Right ventricle myocardium superior (tissue), 1 donor: ENCODE results near the gene PDE6H. TPM values are rescaled to one million over a fixed set of nuclear protein-coding genes. Genes with fewer than 3 reads are reported as not detected.
A peak's percentile ranks its signal among the peaks of the same experiment; 100 is the strongest.

ENCODE experiments used
- ATAC-seq: fragments of 200-7000 bp; cut with Tn5 transposase; one replicate; pipeline ENCODE4 v1.9.1; 2020; ENCODE audit warnings: mild to moderate bottlenecking; ENCODE audit not compliant: poor library complexity
- DNase-seq: peaks from one replicate; pipeline ENCODE4 v3.0.0-alpha.2; 2020
- intact Hi-C: fragments of 100-400 bp; cut with DNase I; formaldehyde crosslinking; loops from one replicate; pipeline ENCODE4 v1.11.2; 2022
- long read RNA-seq: library from polyadenylated mRNA; unstranded; transcript quantifications from one replicate; pipeline ENCODE4 v2.0.0, GENCODE V29; 2021
- total RNA-seq: library from RNA; stranded (reverse); fragmentation: NEBNext Ultra II Directional; extraction: Animal tissue kit (Norgen Biotek cat#: 25700); gene quantifications from one replicate; pipeline ENCODE4 v1.2.1, GENCODE V29; 2021
- donor health status: DM: no; HTN: yes; CAD: no; lungs with severe emphysema.

PDE6H gene
- not detected for total RNA-seq
- long read RNA-seq, result 0 reads

- intact Hi-C loops, result no loop called here
- no peak for DNase-seq
- ATAC-seq, result no peak
Observed at GRCh38 chr12:14972816-14973215, at the start of gene PDE6H. Gene PDE6H, plus strand, starts transcription at chr12:14973042. Its CDS starts 4,971 bp downstream, at chr12:14978013.

DNA sequence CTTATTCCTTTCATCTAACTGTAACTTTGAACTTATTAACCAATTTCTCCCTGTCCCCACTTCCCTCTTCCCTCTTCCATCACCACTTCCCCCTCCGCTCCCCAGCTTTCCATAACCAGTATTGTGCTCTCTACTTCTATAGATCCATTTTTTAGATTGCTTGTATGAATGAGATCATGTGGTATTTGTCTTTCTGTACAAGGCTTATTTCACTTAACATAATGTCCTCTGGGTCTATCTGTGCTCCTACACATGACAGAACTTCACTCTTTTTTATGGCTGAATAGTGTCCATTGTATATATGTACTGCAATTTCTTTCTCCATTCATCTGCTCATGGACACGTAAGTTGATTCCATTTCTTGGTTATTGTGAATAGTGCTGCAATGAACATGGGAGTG, 48.9 kb upstream of the PDE6H start:
- ATAC-seq (no peak), DNase-seq (no peak)
- intact Hi-C loops, result no loop called here

DNA sequence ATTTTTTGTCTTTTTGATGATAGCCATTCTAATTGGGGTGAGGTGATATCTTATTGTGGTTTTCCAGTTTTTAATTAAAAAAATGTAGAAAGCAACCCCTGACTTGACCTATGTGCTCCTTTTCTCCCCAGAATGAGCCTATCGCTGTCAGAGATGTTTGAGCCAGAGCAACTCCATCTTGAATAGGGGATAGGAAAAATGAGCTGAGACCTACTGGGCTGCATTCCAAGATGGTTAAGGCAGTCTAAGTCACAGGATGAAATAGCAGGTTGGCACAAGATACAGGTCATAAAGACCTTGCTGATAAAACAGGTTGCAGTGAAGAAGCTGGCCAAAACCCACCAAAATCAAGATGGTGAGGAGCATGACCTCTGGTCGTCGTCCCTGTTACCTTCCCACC, 48.3 kb upstream of the PDE6H start:
- DNase-seq (no peak), ATAC-seq (no peak)
- intact Hi-C loops, result no loop called here

- DNase-seq, result no peak
- intact Hi-C loops, result no loop called here
- no peak for ATAC-seq
Observed at GRCh38 chr12:14927267-14927666, 45.6 kb upstream of the PDE6H start.

DNA sequence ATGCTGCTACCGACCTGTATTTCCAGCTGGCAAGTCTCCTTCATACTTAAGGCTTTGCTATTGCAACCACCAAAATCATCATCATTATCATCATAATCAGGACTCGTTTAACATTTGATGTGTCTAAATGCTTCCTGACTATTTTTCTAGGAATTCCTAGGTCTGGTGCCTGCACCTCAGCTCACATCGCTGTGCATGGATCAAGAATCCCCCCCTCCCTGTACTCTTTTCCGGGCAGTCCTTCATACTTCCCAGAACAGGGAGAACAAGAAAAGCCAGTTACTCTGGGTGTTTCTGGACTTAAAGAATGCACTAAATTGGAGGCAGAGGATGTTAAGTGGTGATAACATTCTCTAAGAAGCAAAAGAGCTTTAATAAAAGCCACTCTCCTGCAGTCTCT, 43.9 kb upstream of the PDE6H start:
- ATAC-seq (no peak), DNase-seq (no peak)
- intact Hi-C loops, result no loop called here

DNA sequence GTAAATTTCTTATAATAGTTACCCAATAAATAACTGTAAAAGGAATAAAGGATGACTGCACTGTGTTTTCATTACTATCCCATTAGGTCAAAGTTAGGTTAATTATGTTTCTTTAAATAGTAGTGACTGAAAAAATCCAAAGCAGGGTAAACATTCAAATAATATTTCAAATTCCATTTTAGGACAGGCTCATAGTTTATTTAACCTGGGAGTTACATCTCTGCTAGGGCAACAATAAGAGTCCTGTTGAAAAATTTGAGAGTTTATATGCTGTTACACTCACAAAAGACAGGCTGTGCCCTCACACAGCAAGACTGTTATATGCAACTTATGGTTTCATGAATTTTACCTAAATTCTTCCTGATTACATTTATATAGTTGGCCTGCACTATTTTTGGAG, 42.5 kb upstream of the PDE6H start:
- DNase-seq (no peak), ATAC-seq (no peak)
- intact Hi-C loops, result no loop called here

- no peak for ATAC-seq
- DNase-seq, result no peak
- intact Hi-C loops, result no loop called here
Observed at GRCh38 chr12:14931359-14931758, 41.5 kb upstream of the PDE6H start.

DNA sequence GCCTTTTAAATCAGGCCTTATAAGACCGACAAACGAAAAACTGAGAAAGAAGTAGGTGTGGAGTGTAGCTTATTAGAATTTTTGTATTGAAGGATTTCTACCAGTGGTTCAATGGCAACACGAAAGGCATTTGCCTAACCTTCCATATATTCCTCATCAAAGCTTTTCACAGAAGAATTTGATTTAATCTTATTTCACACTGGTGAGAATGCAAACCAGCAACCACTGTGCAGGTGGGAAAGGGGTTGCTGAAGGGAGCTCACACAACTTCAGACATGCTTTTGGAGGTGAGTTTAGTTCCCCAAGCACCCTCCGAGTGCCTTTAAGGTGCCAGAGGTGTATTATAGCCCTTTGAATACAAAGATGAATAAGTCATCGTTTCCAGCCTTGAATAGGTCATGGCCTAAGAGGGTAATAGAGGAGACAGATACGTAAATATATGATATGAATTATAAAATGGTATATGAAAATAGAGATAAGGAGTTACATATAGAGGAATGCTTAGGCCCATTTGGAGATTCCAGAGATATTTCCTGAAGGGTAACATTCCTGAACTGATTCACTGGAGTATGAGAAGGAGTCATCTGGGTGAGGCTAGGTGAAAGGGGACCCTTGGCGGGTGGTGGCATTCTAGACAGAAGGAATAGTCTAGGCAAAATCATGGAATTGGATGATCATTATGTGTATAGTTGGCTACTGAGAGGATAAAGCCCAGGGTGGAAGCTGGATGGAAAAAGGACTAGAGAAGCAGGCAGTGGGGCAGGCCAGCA, 40.9 kb upstream of the PDE6H start:
- ATAC-seq (no peak), DNase-seq (no peak)
- intact Hi-C loops, result no loop called here

DNA sequence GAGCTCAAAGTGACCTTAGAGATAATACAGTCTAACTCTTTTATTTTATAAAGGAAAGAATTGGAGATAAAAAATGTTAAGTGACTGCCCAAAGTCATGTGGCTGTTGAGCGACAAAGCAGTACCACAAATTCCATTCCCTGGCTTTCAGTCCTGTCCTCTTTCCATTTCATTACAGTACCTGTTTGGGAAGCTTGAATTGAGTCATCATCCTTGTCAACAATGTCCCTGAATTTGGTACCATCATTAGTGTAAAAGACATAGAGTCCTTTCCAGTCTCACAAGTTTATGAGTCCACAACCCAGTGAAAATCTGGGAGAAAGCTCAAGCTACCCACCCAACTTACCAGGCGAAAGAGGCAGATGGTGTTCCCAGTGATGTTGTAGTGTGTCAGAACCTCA, 38.3 kb upstream of the PDE6H start:
- ATAC-seq (no peak), DNase-seq (no peak)
- intact Hi-C loops, result no loop called here

DNA sequence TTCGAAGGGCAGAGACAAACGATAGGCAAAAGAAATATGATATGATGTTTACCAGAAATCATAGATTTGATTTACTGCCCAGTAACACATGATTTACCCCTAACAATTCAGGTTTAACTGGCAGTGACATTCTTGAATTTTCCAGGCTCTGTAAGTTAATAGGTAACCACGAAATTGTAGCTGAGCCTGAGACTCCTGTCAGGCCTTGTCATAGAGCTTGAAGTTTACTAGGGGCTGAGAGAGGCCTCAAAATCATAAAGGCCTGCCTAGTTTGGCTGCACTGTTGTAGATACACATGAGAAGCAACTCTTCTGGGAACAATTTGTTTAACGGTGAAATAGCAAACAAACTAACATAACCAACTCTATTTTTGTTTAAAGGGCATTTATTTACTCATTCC, 37.8 kb upstream of the PDE6H start:
- DNase-seq, result no peak
- no peak for ATAC-seq
- intact Hi-C loops, result no loop called here

DNA sequence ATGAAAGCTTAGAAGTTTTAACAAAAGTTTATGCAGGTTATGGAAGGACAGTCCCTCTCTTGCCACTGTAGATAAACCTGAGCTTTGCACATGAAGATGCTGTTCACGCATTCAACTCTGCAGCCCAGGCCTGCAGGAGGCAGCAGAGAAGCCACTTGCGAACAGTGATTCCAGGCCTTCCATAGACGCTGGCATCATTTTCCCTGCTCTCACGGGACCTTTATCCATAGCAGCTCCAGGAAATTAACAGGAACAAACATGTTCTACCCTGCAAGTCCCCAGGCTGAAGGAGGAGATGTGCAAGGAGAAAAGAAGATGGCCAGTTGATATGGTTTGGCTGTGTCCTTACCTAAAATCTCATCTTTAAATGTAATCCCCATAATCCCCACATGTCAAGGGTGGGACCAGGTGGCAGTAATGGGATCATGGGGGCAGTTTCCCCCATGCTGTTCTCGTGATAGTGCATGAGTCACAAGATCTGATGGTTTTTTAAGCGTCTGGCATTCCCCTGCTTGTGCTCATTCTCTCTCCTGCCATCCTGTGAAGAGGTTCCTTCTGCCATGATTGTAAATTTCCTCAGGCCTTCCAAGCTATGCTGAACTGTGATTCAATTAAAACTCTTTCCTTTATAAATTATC, 36.5 kb upstream of the PDE6H start:
- ATAC-seq (no peak), DNase-seq (no peak)
- intact Hi-C loops, result no loop called here

DNA sequence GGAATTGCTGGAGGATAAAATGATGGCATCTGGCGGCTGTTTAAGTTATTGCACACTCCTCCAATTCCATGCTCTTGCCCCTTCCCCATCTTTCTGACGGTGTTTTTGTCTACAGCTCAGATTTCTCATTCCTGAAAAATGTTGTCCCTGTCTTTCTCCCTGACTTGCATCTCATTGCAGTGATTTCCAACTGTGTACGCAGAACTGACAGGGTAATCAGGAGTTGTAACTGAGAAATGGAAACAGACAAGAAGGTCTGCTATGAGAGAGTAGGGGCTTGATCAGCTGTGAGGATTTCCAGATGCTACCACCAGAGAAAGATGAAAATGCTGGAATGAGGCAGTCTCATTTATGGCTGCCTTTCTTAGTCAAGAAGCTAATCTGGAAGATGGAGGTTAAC, 35.8 kb upstream of the PDE6H start:
- no peak for ATAC-seq

DNA sequence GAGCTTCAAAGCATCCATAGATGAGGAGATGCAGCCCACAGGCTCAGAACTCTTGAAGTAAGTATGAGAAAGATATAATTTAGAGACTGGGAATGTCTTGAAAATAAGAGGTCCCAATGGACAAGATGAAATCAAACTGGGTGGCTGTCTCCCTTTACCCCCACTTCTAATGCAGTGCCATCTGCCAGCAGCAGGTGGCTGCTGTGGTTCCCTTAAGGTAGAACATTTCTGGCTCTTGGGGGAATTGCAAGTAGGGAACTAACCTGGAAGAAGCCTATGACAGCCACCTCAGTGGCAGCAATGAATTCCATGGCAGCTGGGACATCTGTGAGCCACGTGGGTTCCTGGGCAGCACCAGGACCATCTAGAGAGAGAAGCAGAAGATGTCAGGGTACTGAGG, 35.2 kb upstream of the PDE6H start:
- DNase-seq (no peak), ATAC-seq (no peak)
- intact Hi-C loops, result no loop called here

More for the DNA sequence above, 35.8 kb upstream of the PDE6H start:
- no peak for DNase-seq
- intact Hi-C loops, result no loop called here

DNA sequence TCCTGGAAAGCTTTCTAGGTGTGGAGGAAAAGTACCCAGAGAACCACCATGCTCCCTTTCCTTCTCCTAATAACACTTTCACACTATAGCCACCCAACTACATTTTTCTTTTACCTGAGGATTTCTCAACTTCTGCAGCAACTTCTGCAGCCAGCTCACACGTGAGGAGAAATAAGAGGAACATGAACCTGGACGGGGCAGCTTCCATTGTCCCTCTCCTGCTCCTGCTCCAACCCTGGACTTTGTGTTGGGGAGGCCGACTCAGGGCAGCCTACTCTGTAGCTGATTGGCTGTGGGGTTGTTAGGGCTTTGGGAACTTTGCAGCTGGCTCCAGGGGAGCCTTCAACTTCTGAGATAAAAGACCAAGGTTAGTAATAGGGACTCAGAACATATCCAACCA, 34.5 kb upstream of the PDE6H start, which contains the start of gene ERP27:
Gene ERP27 (minus strand): TSS at position 237 of the 400 bp plus-strand sequence. CDS start 29 bp downstream, at position 208.
- no peak for ATAC-seq

DNA sequence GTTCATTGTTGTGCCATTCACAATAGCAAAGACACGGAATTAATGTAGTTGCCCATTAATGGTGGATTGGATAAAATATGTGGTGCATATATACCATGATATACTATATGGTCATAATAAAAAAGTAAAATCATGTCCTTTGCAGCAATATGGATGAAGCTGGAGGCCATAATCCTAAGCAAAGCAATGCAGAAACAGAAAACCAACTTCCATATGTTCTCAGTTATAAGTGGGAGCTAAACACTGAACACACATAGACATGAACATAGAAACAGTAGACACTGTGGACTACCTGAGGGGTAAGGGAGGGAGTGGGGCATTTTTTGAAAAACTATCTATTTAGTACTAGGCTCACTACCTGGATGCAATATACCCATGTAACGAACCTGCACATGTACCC, 31.5 kb upstream of the PDE6H start:
- ATAC-seq (no peak), DNase-seq (no peak)
- intact Hi-C loops, result no loop called here

More for the DNA sequence above, 34.5 kb upstream of the PDE6H start, which contains the start of gene ERP27:
- intact Hi-C loops, result no loop called here
- no peak for DNase-seq

- ATAC-seq, result no peak
- intact Hi-C loops, result no loop called here
Observed at GRCh38 chr12:14942196-14942931, 30.5 kb upstream of the PDE6H start.

GRCh38 chr12:14946162-14946561, 26.7 kb upstream of the PDE6H start:
- ATAC-seq (no peak), DNase-seq (no peak)
- intact Hi-C loops, result no loop called here

More at GRCh38 chr12:14942196-14942931, 30.5 kb upstream of the PDE6H start:
- DNase-seq, result no peak

DNA sequence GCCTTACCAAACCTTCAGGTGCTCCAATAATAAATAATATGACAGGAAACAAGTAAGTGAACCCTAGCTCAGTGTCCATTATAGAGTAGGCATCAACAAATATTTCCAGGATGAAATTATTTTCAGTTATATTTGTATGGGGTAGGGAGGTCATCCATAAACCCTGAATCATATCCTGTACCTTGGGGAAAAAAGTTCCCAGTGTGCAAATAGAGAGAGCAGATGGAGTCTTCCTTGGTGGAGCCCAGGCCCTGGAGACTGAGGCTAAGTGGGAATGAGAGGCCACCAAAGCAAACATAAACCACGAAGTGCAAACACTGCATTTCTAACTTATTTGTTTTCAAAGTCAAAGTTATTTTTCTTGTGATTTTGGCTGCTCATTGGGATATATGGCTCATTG, 26.0 kb upstream of the PDE6H start:
- intact Hi-C loops, result no loop called here
- ATAC-seq, result no peak

GRCh38 chr12:14948672-14949071, 24.2 kb upstream of the PDE6H start:
- DNase-seq, result no peak
- intact Hi-C loops, result no loop called here
- peak; percentile 79 for ATAC-seq

More for the DNA sequence above, 26.0 kb upstream of the PDE6H start:
- no peak for DNase-seq

- ATAC-seq (no peak), DNase-seq (no peak)
- intact Hi-C loops, result no loop called here
Observed at GRCh38 chr12:14949631-14950030, 23.2 kb upstream of the PDE6H start.
